Measurements from ENCODE around the gene FHOD3. TPM values are rescaled to one million over a fixed set of nuclear protein-coding genes. Genes with fewer than 3 reads are reported as not detected.

Gene FHOD3
- total and polyA plus RNA-seq, 2 of the 13 experiments (the other 11 are each of a cell fraction or from before 2014, with no cell fraction given): 0.07 TPM; not detected in 1

- TF ChIP-seq ZNF704 (CRISPR knock-in tag; IDR thresholded peaks at IDR 0.05; ENCODE audit: borderline replicate concordance): no peak
Measured at GRCh38 chr18:36525913-36526312, 228.4 kb downstream of the FHOD3 start (continued).

GRCh38 chr18:36526611-36527010, 229.1 kb downstream of the FHOD3 start:
- POLR2A ChIA-PET: no interaction called here
- CTCF ChIA-PET (ENCODE audit: low intra/inter-chr PET ratio, low total read pairs): no interaction called here
- Histone ChIP-seq H3K27me3 (ENCODE audit: control insufficient read depth in 1 of 2, insufficient read depth in 2 of 2, low read length in 2 of 2) (peaks cover 0 to 5% of the 10 kb centered on the region in 2 experiments; a peak in 1 of 5 replicates), H3K4me1 (ENCODE audit: insufficient read depth, low read length) (peaks cover 16% of the 10 kb centered on the region), H3K27ac (ENCODE audit: extremely low read length, insufficient read depth, low read length) (no peak overlapping the region), H2AFZ (ENCODE audit: low read length) (no peak overlapping the region), H3K79me2 (ENCODE audit: insufficient read depth, low read length) (no peaks in the 10 kb centered on the region), H3K9ac (ENCODE audit: insufficient read depth, low read depth, low read length) (no peak overlapping the region), H3K36me3 (replicated peaks in 1 of 2; ENCODE audit: control insufficient read depth in 1 of 2, insufficient read depth in 2 of 2, low read length in 2 of 2) (no peaks in the 10 kb centered on the region), H3K4me2 (ENCODE audit: low read depth, low read length) (no peak overlapping the region), H3K4me3 (replicated peaks in 1 of 3; ENCODE audit: insufficient read depth in 1 of 3, low read depth in 2 of 3, low read length in 3 of 3) (no peak overlapping the region), H3K9me3 (ENCODE audit: low read length) (no peaks in the 10 kb centered on the region), H4K20me1 (ENCODE audit: insufficient read depth, low read length) (no peaks in the 10 kb centered on the region)
- intact Hi-C loops (cut with micrococcal nuclease; ENCODE audit: unreplicated experiment) (no loop called here), in situ Hi-C loops (cut with HindIII; ENCODE audit: extremely low pct_ligation_motif_present, low pct_unique_long_range_greater_than_20kb) (no loop called here)
- FAIRE-seq: no peak
- no TSS peak for BruUV-seq (replicated peaks)
- WGBS (ENCODE audit: low lambda C conversion rate): 22% methylated on average over 4 of the region's 4 CpGs
- no peak for TF ChIP-seq AHDC1 (CRISPR knock-in tag; IDR thresholded peaks at IDR 0.05; ENCODE audit: borderline replicate concordance)
- DNase-seq (ENCODE audit: low spot score): no peak
- ATAC-seq: no peak

Data from HepG2 (cell line).